HG03520 (cell line): ENCODE results near the gene FAM13C.

Experiments used
- ATAC-seq: cut with Tn5 transposase; IDR thresholded peaks from one replicate; pipeline ENCODE4 v1.9.1; 2021; ENCODE audit warnings: mild to moderate bottlenecking, moderate library complexity; ENCODE audit not compliant: unreplicated experiment

FAM13C gene

DNA sequence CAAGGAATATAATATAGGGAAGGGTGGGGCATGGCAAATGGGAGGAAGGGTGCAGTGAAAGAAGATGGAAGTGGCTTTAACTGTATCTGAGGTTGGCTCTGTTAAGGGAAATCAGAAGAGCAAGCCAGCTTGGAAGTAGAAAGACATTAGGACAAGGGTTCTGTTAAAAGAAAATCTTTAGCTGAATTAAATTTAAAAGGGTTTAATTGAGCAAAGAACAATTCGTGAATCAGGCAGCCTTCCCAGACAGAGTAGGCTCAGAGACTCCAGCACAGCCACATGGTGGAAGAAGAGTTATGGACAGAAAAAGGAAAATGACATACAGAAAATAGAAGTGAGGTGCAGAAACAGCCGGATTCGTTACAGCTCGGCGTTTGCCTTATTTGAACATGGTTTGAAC is 42.0 kb downstream of the FAM13C start:
- no peak for ATAC-seq

DNA sequence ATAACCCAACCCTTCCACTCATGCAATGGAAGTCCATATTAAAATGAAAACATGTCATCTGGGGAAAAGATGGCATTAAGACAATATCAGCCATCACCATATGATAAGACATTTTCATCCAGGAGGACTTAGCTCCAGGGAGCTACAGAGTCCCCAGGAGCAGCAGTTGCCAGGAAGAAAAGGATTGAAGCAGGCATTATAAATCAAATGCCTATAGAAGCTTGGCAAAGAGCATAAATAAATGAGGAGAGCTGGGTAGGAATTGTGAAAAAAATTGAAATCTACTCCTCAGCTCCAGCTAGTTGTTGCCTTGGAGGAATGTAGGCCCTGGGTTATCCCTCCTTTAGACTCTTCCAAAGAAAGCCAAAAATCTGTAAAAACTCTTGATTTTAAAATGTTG is 42.5 kb downstream of the FAM13C start:
- ATAC-seq: no peak

DNA sequence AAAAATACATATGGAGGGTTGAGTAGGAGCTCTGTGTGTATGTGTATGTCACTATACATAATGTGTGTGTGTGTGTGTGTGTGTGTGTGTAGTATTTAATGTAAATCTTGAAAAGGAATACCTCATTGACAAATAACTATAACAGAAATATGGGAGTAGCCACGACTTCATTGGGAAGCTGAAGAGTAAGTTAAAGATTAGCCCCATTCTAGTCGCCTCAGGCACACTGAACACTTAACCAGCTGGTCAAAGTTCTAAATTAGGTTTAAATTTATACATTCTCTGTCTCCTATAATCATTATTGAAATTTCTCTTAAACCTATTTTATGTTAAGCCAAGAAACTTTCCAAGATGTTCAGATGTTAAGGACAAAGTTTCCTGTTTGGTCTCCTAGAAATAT is 45.3 kb downstream of the FAM13C start:
- ATAC-seq: no peak

DNA sequence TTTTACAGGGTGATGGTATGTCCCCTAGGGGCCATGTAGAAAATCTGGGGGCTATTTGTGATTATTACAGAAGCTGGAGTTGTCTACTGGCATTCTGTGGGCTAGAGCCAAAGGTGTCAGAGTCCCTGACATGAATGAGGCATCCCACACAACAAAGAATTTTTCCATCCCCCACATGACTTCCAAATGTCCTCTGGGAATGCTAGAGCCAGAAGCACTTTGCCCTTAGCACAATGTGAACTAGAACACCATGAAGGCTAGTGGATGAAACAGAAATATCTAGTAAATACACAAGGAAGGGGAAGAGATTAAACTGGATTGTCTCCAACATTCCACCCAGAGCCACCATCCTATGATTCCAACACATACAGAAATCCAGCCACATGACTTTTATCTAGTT is 46.9 kb downstream of the FAM13C start:
- ATAC-seq: no peak

DNA sequence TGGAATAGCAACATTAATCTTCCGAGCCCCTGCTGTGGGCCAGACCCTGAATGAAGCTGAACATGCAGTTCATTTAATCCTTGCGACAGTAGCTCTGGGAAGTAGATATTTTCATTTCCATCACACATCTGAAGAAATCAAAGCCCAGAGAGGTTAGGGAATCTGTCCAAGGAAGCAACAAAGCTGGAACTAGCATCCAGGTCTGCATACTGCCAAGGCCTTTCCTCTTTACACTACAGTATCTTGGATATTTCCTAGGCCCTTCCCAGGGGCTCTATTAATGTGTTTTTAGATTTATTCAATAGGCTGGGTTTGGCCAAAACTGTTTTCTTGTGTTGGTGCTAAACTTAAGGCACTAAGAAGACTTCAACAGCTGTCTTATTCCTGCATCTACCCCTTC is 48.1 kb downstream of the FAM13C start:
- ATAC-seq: no peak

DNA sequence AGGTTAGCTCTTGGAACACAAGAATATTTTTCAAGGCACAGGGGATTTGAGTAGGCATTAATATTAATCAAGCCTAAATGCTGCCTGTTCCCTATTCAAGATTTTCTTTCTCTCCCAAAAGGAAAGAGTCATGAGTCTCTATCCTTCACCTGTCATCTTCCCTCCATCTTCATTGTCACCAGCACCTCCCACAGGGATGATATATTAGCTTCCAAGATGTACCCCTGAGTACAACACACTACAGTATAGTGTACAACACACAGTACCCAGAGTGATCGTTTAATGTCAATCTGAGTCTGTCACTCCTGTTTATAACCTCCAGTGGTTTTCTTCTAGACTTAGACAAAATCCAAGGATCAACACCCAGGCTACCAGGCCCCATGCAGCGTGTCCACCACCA is 50.1 kb downstream of the FAM13C start:
- no peak for ATAC-seq

DNA sequence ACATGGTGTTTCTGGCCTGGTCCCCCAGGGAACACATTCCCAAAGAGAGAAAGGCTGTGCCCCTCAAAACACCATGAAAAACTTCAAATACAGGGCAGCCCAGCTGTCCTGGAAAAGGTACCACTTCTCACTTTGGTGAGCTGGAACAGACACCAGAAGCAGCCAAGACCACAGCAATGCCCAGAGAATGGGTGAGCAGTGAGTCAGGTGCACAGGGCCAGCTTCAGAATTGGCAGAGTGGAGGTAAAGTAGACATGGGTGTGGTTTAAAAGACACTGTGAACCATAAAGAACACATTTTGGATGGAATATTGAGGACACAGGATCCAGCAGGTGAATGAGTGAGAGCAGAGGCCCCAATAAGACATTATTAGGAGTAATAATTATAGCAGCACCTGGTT is 51.3 kb downstream of the FAM13C start:
- ATAC-seq: no peak

DNA sequence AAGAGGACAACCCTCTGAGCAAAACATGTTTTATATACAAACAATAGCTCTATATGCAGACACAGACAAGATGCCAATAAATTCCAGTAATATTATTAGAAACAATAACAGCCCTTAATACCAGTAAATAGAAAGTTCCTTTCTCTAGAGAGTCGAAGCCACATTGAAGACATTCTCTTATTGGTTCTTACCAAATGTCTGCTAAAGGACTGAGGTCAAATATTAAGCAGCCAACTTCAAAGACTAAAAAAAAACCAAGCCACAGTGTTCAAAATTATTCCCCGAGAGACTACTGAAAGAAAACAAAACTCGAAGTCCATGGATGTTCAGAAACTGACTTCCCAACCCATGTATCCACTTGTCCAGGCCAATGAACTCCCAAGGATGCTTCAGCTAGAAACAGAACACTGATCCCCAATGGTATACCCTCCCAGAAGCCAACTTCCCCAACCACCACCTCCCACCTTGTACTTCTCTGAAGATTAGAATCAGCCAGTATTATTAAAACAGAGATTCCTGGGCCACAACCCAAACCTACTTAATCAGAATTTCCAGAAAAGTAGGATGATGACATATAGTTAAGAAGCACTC is 51.9 kb downstream of the FAM13C start:
- ATAC-seq: no peak

DNA sequence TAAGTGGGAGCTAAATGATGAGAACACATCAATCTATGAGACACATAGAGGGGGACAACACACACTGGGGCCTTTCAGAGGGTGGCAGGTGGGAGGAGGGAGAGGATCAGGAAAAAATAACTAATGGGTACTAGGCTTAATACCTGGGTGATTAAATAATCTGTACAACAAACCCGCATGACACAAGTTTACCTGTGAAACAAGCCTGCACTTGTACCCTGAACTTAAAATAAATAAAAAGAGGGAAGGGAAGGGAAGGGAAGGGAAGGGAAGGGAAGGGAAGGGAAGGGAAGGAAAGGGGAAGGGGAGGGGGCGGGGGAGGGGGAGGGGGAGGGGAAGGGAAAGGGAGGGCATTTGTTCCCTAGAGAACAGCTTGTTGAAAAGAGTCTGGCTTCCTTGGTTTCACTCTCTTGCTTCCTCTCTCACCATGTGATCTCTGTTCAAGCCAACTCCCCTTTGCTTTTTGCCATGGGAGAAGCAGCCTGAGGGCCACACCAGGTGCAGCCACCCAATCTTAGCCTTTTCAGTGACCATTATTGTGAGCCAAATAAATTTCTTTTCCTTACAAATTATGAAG is 57.7 kb downstream of the FAM13C start:
- no peak for ATAC-seq

DNA sequence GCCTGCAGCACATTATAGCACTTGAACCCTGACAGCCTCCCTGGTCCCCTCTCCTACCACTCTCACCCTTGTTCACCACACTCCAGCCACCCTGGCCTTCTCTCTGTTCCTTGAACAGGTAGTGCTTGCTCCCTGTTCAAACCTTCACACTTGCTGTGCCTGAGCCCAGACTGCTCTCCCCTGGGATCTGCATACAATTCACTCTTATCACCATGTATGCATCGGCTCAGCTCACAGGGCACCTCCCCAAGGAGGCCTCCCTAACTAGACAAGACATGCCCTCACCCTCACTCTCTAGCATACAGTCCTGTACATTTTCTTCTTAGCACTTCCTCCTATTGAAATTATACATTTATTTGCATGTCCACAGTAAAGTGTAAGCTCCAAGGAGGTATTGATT is 59.3 kb downstream of the FAM13C start:
- ATAC-seq: no peak

DNA sequence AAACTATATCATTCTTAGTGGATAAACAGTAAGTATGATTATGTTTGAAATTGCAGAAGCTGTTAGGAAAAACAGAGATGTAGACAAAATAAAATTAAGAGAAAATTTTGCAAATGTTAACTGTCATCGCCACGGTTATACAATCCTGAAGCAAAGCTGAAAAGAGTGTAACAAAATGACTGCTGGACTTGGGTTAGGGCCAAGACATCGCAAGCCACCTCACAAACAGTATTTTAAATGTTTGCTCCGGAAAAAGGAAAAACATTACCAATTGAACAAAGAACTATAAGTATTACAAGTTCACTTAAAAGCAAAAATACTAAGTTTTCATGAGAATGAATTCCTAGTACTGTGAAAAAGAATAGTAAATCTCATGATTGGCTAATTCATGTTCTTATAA is 60.0 kb downstream of the FAM13C start:
- no peak for ATAC-seq

DNA sequence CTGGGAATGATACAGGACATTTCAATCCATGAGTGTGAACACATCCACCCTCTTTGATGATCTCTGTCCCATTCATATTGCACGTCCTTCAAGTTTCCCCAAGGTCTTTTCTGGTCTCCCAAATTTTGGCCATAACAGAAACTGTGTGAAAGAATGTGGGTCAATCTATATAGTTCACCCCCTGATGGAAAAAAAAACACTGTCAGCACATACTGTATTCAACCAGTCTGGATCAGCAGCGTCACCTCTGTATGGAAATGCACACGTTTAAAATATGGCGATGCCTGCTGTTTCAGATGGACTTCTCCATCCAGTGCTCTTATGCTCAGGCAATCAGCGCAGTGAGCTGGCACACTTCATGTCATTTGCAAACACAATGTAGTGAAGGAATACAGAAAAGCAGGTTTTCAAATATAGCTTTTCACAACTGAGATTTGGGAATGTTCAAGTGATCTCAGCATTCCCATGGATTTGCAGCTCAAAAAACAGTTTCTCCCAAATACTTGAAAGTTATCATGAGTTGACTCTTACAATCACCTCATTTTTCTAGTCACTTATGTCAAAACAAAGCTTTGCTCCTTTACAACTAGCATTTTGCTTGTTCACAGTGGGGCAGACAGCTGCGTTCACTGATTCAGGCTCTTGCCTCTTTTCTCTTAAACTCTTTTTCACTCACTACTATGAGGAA is 61.1 kb downstream of the FAM13C start:
- no peak for ATAC-seq

DNA sequence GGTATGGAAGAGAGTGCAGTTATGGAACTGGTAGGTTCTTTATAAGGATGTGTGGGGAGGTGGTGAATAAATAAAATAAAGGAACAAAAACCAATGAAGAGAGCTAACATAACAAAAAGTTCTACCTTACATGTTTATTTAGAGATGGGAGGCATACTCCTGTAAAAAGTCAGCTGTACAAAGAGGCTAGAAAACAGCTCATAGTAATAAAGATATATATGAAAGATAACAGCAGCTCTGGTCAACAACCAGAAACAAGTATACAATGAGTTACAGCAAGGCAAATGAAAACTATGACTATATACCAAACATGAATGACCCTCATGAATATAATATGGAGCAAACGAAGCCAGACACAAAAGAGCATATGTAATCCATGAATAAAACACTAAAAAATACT is 62.0 kb downstream of the FAM13C start:
- ATAC-seq: no peak

DNA sequence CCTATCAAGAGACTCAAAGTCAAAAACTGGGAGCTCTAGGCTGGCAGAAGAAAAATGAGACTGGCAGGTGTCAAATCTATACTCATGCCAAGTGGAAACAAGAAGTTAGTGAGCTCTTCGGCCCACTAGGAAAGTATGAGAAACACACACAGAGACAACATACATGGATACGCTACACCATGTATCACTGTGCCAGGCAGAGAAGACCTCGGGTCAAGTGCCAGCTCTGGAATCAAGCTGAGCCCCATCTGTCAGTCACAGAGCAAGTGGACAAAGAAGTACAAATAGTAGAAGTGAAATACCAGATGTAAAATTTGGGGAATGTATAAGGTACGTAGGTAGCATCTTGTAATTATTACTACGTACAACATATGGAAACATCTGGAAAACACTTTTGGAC is 62.4 kb downstream of the FAM13C start:
- no peak for ATAC-seq

DNA sequence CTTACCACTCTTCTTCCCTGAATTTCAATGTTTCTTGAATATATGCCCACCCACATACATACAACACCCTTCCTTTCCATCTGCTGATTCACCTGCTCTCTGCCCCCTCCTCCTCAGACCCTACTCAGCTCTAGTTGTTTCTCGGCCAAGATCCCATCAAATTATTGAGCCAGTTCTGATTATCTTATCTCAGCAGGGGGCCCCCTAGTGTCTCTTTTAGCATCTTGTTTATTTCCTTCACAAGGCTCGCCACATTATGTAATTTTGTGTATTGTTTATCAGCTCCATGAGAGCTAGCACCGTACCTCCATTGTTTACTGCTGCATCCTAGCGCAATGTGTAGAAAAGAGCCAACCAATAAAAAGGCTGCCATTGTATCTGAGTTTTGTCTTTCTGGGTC is 71.9 kb downstream of the FAM13C start:
- no peak for ATAC-seq

DNA sequence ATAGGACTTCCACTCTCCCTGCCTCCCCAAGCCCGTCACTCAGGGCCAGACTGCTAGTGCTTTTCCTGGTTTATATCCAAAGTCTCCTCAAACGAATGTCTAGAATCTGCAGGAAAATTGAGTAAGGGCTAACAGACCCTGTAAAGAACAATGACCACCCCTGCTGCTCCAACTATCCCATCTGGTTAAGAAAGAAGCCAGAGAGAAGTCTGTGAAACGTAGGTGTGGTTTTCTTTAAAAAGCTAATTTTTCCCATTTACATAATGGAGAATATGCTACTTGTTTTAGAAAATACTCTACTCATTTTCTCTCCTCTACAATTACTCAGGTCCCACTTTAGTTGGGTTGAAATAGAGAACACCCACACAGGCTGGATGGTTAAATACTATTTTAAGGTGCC is 72.5 kb downstream of the FAM13C start:
- ATAC-seq: no peak

DNA sequence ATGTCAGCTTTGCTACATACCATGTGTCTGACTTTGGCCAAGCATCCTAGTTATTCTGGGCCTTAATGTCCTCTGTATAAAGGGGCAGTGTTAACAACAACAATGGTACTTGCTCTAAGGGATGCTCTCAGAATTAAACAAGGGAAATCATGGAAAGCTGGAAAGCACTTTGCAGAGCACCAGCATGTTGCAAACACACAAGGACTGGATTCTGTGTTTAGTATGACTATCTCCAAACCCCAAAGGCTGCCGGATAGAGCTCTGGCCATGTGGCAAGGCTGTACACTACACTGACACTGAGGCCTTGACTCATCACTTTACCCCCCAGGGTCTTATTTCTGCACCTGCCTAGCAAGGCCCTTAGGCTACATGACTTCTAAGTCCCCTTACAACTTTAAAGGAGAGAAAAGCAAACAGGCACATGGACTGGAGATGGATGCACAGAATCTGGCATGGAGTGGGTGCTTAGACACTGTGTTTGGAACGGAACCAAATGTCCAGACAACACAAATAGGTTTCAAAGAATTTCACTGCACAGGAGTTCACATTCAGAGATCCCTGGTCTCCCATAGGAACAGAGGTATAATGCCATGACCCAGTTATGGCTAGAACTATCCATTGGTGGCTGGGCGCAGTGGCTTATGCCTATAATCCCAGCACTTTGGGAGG is 74.6 kb downstream of the FAM13C start:
- no peak for ATAC-seq

DNA sequence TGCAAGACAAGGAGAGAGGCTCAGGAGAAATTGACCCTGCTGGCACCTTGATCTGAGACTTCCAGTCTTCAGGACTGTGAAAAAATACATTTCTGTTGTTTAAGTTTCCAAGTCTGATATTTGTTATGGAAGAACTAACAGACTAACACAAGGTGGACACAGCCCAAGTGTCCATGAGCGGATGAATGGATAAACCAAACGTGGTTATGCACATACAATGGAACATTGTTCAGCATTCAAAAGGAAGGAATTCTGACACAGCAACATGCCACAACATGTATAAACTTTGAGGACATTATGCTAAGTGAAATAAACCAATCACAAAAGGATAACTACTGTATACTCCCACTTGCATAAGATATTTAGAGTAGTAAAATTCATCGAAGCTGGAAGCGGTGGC is 76.5 kb downstream of the FAM13C start:
- ATAC-seq: no peak

DNA sequence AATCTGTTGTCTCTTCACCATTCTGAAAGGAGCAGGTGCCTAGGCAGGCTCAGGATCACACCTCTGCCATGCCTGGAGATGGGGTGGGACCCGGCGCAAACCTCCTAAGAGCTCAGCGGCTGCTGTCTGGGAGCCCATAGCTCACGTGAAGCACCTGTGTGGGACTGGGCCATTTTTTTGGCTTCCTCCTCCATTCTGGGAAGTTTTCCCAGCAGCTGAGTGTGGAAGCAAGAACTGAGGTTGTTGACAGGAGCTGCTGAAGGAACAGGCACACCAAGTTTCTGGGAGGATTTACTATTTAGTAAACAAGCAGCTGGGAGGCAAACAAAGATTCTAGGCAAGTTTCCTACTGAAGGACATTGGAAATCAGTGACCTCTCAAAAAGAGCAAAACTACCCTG is 77.3 kb downstream of the FAM13C start:
- no peak for ATAC-seq

DNA sequence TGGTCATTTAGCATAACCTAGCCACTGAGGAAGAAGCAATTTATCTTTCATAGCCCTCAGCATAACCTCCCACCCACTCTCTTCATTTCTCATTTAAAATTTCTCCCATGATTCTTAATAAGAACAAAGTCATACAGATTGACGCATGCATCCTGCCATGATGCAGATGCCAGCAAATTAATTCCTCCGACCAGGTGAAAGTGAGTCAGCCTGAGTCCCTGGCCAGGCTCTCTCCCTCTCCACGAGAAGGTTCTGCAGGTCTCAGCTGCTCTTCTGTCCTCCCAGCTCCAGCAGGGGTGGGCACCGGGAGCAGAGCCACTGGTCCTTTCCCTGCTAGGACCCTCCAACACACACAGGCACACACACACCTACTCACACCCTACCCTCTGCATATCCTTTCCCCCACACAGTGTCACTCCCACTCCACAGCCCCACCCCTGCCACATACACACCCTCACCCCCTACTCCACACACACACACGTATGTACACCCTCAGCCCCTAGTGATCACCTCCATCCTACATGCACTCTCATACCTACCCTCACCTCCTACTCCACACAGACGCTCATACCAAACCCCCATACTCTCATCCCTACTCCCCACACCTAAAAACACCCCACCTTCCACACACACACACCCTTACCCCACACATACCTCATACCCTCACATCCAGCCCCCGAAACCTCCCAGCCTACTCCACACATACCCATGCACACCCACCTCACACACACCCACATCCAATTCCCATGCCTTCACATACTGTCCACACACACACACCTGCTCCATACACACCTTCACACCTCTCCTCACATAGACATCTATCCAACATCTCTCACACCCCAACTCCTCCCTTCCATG is 78.0 kb downstream of the FAM13C start:
- ATAC-seq: no peak

DNA sequence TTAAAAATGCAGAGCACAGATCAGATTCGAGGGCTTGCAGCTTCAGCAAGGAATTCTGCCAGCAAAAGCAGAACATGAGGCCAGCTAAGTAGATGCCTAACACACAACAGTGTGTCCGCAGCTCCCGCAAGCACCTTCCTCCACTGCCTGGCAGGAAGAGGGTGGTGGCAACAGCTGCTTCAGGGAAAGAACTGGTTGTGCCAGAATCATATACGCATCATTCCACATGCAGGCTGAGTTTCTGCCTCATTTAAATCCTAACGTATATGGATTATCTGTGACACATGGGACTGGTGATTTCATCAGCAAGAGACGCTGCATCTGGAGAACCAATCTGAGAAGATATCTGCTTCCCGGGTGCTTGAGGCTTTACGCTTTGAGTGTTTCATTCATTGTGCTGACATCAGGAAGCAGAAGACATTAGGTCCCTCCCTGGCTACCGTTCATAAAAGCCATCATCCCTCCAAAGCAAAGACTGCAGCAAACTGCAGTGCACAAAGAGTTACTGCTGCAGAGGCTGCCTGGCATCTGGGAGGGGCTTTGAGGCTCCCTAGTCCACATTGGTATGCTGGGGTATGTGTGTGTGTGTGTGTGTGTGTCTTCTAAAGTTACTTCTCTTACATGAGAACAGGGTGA is 78.8 kb downstream of the FAM13C start:
- ATAC-seq: no peak
